HT-29 (cell line): ENCODE results near the gene RREB1. TPM values are rescaled to one million over a fixed set of nuclear protein-coding genes. Genes with fewer than 3 reads are reported as not detected.

Experiments
- DNase-seq: peaks from one replicate; pipeline ENCODE4 v3.0.0-alpha.2; 2015; ENCODE audit warnings: low spot score
- total RNA-seq: library from RNA; depleted of rRNA; stranded (reverse); fragments of >200 nt; shearing (Covaris generic); gene quantifications from 2 replicates; pipeline ENCODE4 v1.2.3, GENCODE V29; 2014; rRNA removed

RREB1 gene, protein sequence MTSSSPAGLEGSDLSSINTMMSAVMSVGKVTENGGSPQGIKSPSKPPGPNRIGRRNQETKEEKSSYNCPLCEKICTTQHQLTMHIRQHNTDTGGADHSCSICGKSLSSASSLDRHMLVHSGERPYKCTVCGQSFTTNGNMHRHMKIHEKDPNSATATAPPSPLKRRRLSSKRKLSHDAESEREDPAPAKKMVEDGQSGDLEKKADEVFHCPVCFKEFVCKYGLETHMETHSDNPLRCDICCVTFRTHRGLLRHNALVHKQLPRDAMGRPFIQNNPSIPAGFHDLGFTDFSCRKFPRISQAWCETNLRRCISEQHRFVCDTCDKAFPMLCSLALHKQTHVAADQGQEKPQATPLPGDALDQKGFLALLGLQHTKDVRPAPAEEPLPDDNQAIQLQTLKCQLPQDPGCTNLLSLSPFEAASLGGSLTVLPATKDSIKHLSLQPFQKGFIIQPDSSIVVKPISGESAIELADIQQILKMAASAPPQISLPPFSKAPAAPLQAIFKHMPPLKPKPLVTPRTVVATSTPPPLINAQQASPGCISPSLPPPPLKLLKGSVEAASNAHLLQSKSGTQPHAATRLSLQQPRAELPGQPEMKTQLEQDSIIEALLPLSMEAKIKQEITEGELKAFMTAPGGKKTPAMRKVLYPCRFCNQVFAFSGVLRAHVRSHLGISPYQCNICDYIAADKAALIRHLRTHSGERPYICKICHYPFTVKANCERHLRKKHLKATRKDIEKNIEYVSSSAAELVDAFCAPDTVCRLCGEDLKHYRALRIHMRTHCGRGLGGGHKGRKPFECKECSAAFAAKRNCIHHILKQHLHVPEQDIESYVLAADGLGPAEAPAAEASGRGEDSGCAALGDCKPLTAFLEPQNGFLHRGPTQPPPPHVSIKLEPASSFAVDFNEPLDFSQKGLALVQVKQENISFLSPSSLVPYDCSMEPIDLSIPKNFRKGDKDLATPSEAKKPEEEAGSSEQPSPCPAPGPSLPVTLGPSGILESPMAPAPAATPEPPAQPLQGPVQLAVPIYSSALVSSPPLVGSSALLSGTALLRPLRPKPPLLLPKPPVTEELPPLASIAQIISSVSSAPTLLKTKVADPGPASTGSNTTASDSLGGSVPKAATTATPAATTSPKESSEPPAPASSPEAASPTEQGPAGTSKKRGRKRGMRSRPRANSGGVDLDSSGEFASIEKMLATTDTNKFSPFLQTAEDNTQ (N-terminal part only)
- 21.6 and 23.9 TPM in 2 replicates for total RNA-seq

GRCh38 chr6:7107578-7108195 is at the start of gene RREB1:
Gene RREB1, plus strand, starts transcription at chr6:7107961. Its CDS starts 73,951 bp downstream, at chr6:7181912.
- DNase-seq: peak; percentile 57

DNA sequence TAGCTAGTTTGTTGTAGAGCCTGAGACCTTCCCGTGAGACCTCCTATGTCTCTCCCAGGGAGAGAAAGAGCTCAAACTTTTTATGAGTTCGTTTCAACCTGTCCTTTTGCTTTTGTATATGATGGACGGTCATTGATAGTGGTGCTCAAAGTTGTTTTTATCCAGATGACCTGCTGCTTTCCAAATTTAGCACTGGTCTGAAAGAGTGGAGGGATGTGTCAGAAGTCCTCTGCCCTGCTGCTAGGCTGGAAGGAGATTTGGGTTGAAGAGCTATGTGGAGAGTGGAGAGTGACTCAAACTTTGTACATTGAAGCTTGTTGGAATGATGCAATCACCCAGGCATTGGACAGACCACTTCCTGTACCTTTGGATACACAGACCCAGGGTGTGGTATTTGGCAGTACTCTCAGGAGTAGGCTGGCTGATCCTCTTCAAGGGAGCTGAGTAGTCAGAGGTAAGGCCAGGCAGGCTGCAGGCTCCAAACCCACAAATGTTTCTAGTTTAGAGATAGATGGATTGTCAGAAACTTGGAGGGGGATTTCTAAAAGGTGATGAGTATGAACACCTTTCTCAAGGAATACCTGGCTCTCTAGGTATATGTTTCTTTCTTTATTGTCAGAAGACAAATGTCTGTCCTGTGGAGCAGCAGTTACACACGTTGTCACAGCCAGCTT is 49.4 kb upstream of the RREB1 start:
- DNase-seq: peak; percentile 79

- peak; percentile 81 for DNase-seq
These were observed 46.8 kb upstream of the RREB1 start for GRCh38 chr6:7060769-7061516.

- DNase-seq: peak; percentile 31
These were observed 45.2 kb upstream of the RREB1 start for GRCh38 chr6:7062451-7063162.

DNA sequence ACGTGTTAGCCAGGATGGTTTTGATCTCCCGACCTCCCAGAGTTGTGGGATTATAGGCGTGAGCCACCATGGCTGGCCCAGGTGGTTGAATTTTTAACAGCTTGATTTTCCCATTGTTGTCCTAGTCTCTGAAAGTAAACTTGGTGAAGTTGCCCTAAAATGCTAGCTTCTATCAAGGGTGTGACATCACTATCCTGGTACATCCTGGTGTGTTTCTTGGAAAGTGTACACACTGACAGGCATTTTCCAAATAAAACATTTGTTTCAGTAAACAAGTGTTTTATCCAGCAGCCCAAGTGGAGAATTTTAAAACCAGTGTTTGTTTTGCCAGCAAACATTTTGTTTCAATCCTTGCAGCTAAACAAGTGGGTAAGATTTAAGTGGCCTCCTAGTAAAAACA is 40.5 kb upstream of the RREB1 start:
- DNase-seq: no peak

DNA sequence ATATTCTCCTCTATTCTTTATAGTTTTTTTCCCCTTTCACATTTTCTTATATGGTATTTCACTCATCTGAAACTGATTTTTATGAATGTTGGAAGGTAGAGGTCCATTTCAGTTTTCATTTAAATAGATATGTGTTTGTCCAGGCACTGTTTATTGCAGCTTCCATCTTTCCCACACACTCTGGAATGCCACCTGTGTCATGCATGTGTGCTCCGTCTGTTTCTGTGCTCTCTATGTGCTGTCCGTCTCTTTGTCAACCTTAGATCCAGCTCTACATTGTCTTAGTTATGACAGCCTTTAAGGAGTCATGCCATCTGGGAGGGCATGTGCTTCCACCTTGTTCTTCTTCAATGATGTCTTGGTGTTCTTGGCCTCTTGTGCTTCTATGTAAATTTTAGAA is 36.4 kb upstream of the RREB1 start:
- DNase-seq: no peak

DNA sequence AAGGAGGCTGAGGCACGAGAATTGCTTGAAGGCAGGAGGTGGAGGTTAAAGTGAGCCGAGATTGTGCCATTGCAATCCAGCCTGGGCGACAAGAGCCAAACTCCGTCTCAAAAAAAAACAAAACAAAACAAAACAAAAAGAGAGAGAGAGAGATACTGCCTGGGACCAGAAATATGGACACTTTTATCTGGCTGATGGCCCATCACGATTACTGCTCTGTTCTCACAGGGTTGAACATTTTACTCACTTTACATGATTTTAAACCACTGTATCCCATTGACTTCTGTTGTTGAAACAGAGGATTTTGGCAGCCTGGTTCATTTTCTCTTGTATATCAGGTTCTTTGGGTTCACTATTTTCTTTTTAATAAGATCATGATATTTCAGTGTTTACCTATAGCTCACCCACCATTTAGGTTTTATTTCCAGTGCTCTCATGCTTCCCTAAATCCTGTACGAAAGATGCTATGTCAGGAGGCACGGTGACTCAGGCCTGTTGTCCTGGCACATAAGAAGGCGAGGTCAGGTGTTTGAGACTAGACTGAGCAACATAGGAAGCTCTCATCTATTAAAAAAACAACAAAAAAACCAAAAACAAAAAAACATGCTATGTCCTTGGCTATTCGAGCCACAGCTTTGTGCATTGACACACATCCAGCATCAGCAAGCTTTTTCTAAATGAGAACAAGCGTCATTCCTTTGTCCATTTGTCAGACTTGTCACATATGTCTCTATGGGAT is 34.5 kb upstream of the RREB1 start:
- DNase-seq: no peak

DNA sequence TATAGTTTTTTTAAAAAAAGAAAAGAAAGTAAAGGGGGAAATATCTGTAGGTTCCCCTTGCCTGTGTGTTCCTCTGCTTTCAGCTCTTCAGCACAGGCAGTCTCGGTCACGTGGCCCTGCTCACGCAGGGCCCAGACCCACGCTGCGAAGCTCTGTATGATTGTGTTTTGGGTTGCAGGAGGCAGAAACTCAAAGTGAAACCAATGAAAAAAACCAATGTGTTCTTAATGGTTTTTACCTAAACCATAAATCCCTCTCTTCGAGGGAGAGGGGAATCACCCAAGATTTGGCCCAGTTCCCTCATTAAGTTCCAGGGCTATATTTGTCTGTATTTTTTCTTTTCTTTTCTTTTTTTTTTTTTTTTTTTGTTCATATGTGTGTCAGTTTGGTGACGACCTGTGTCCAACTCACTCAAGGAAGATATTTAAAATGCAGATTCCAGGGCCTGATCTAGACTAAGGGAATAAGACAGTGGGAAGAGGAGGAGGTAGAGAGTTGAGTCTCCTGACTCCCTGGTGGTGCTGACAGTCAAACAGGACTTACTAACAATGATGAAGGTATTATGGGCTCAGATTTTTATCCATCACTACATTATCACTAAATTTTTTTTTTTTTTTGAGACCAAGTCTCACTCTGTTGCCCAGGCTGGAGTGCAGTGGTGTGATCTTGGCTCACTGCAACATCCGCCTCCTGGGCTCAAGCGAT is 33.8 kb upstream of the RREB1 start:
- no peak for DNase-seq

GRCh38 chr6:7074870-7075269 is 32.9 kb upstream of the RREB1 start:
- no peak for DNase-seq

DNA sequence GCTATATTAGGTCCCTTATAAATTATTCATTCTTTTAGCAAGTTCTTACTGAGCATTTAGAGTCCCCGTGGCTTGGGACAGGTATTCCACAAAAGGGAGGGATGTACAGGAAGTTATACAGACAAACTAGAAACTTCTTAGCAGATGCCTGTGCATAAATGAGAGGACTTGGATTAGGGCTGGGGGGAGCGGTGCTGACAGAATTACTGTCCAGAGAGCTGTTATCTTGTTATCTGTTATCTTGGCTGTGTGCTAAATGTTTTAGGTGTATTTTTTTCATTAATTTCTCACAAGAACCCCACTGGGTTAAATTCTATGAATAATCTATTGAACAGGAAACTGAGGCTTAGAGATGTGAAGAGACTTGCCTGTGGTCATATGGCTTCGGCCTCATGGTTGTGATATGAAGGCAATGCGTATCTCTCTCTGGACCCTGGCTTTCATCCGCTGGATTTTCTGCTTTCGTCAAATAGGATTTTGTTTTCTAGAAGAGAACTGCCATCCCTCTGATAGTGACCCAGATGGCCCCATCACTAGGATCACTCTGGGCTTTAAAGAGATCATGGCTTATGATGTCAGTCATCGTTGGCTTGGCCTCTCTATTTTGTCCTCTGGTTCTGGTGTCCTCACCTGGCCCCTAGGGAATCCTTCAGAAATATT is 32.3 kb upstream of the RREB1 start:
- DNase-seq: no peak

GRCh38 chr6:7077856-7078255 is 29.9 kb upstream of the RREB1 start:
- DNase-seq: no peak

DNA sequence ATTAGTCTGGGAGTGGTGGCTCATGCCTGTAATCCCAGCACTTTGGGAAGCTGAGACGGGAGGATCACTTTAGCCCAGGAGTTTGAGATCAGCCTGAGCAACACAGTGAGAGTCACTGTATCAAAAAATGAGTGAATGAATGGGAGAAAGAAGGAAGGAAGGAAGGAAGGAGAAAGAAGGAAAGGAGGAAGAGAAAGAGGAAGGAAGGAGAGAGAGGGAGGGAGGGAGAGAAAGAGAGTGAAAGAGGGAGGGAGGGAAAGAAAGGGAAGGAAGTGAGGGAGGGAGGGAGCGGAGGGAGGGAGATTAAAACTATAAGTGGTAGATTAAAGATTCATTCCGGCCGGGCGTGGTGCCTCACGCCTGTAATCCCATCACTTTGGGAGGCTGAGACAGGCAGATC is 28.9 kb upstream of the RREB1 start:
- no peak for DNase-seq

GRCh38 chr6:7080311-7080710 is 27.4 kb upstream of the RREB1 start:
- DNase-seq: no peak

DNA sequence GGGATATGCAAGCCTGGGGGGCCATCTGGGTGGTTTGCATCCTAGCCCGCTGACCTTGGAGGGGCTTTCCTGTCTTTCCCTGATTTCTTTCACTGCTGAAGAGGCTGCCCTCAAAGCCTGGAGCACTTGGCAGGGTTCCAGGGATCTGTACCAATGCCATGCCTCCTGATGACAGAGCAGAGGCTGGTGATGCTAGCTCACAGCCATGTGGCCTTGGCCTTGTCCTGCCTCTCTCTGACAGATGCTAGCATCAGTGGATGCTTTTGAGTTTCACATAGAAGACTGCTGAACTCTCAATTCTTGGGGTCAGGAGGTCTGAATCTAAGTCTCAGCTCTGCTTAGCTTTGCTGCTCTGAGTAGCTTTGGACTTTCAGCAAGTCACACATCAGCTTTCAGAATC is 21.9 kb upstream of the RREB1 start:
- DNase-seq: peak; percentile 29

DNA sequence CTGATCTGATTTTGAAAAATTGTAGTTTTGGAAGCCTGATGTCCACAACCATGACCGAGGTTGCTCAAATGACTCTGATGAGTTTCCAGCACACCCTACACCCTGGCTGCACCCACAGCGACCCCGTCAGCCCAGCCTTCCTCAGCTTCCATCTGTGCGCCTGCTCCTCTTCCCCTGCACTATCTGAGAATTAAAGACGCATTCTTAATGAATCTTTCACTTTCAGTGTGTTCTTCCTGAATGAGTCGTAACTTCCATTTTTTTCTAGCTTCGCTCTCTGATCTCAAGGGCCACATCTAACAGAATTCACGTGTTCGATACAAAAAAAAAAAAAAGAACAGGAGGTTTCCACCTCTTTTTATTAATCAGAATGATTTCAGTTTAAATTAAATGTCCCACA is 21.3 kb upstream of the RREB1 start:
- DNase-seq: no peak

- peak; percentile 6 for DNase-seq
These were observed 20.7 kb upstream of the RREB1 start for GRCh38 chr6:7087066-7087465.

DNA sequence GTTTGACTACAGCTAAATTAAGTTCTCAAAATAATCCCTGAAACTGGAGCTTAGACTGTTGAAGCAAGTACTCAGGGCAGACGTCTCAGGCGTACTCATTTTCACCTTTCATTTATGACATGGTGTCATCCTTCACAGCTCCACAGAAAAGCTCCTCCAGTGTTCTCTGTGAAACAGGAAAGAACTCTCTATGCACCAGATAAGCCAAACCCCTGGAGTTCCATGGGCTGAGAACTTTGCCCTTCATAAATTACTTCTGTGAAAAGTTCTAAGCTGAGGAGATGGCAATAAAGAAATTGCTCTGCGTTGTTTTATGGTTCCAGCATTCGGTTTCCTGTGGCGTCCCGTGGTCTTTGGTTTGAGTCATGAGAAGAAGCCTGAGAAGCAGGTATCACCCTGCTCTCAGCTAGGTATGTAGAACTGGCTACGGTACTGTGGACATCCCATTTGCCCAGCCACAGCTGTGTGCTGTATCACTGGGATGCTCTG is 20.2 kb upstream of the RREB1 start:
- peak; percentile 19 for DNase-seq
